SK-N-SH treated with all-trans-retinoic acid at 6 μM for 48 hours (cell line): ENCODE data around the gene DCUN1D2.

Source experiments
- ATAC-seq: fragments of 200-7000 bp; cut with Tn5 transposase; 3 replicates; pipeline ENCODE4 v1.9.1; 2020; ENCODE audit warnings: mild to moderate bottlenecking, moderate library complexity
- ARNTL ChIP-seq: fragments of 450-650 bp; formaldehyde crosslinking; IDR thresholded peaks from 2 replicates; pipeline ENCODE4 v1.5.0; 2020; ENCODE audit warnings: low read depth, mild to moderate bottlenecking, moderate library complexity, borderline replicate concordance
- BACH2 ChIP-seq: fragments of 250-450 bp; sonication (Bioruptor Pico); IDR thresholded peaks from 2 replicates; pipeline ENCODE4 v1.9.0; 2021; ENCODE audit warnings: mild to moderate bottlenecking, borderline replicate concordance
- CSDC2 ChIP-seq: fragments of 250-450 bp; sonication (Bioruptor Pico); IDR thresholded peaks from 2 replicates; pipeline ENCODE4 v1.5.0; 2020; ENCODE audit warnings: mild to moderate bottlenecking, moderate library complexity
- ESRRG ChIP-seq: fragments of 250-450 bp; sonication (Bioruptor Pico); IDR thresholded peaks from 2 replicates; pipeline ENCODE4 v1.6.1; 2021; ENCODE audit warnings: mild to moderate bottlenecking
- GLIS3 ChIP-seq: fragments of 250-450 bp; sonication (Bioruptor Pico); IDR thresholded peaks from 2 replicates; pipeline ENCODE4 v1.5.0; 2020; ENCODE audit warnings: mild to moderate bottlenecking, moderate library complexity
- ISL1 ChIP-seq: fragments of 250-450 bp; sonication (Bioruptor Pico); IDR thresholded peaks from 2 replicates; pipeline ENCODE4 v2.1.2; 2022; ENCODE audit warnings: mild to moderate bottlenecking, moderate library complexity
- OSR1 ChIP-seq: fragments of 250-450 bp; sonication (Bioruptor Pico); IDR thresholded peaks from 2 replicates; pipeline ENCODE4 v1.8.0; 2022; ENCODE audit warnings: moderate library complexity, mild to moderate bottlenecking, inconsistent platforms
- PPARA ChIP-seq: fragments of 250-450 bp; sonication (Bioruptor Pico); IDR thresholded peaks from 2 replicates; pipeline ENCODE4 v1.5.0; 2020; ENCODE audit warnings: mild to moderate bottlenecking, borderline replicate concordance
- SNAI2 ChIP-seq: fragments of 250-450 bp; sonication (Bioruptor Pico); IDR thresholded peaks from 2 replicates; pipeline ENCODE4 v1.5.0; 2020; ENCODE audit warnings: mild to moderate bottlenecking, moderate library complexity
- TCF4 ChIP-seq: fragments of 250-450 bp; sonication (Bioruptor Pico); IDR thresholded peaks from 2 replicates; pipeline ENCODE4 v1.8.0; 2021; ENCODE audit warnings: mild to moderate bottlenecking, moderate library complexity, borderline replicate concordance
- TOX ChIP-seq: fragments of 250-450 bp; sonication (Bioruptor Pico); IDR thresholded peaks from 2 replicates; pipeline ENCODE4 v1.8.0; 2021; ENCODE audit warnings: mild to moderate bottlenecking, moderate library complexity, borderline replicate concordance
- ZC3H10 ChIP-seq: fragments of 250-450 bp; sonication (Bioruptor Pico); IDR thresholded peaks from 2 replicates; pipeline ENCODE4 v1.5.1; 2021; ENCODE audit warnings: mild to moderate bottlenecking, moderate library complexity
- ZFP3 ChIP-seq: fragments of 250-450 bp; sonication (Bioruptor Pico); IDR thresholded peaks from 2 replicates; pipeline ENCODE4 v1.5.0; 2020; ENCODE audit warnings: mild to moderate bottlenecking, moderate library complexity
- ZFP30 ChIP-seq: fragments of 450-650 bp; formaldehyde crosslinking; IDR thresholded peaks from 2 replicates; pipeline ENCODE4 v1.5.0; 2022; ENCODE audit warnings: mild to moderate bottlenecking, moderate library complexity
- ZNF565 ChIP-seq: fragments of 450-650 bp; formaldehyde crosslinking; conservative IDR thresholded peaks from 2 replicates; pipeline ENCODE4 v1.5.0; 2020; ENCODE audit warnings: low read depth, mild to moderate bottlenecking, moderate library complexity
- ZNF70 ChIP-seq: fragments of 450-650 bp; formaldehyde crosslinking; IDR thresholded peaks from 2 replicates; pipeline ENCODE4 v1.5.0; 2020; ENCODE audit warnings: mild to moderate bottlenecking, moderate library complexity
- ZNF8 ChIP-seq: fragments of 450-650 bp; formaldehyde crosslinking; IDR thresholded peaks from 2 replicates; pipeline ENCODE4 v1.5.0; 2020; ENCODE audit warnings: mild to moderate bottlenecking, moderate library complexity
- TF ChIP-seq, protein P1 (sequence below): fragments of 250-450 bp; sonication (Bioruptor Pico); IDR thresholded peaks from 2 replicates; pipeline ENCODE4 v1.5.1; 2020; ENCODE audit warnings: low read depth, mild to moderate bottlenecking, moderate library complexity
- TF ChIP-seq, protein P2 (sequence below): fragments of 250-450 bp; sonication (Bioruptor Pico); IDR thresholded peaks from 2 replicates; pipeline ENCODE4 v1.5.1; 2021; ENCODE audit warnings: mild to moderate bottlenecking, moderate library complexity
- TF ChIP-seq, protein P3 (sequence below): fragments of 250-450 bp; sonication (Bioruptor Pico); IDR thresholded peaks from 2 replicates; pipeline ENCODE4 v1.8.0; 2021; ENCODE audit warnings: low read depth, mild to moderate bottlenecking, moderate library complexity, borderline replicate concordance

DCUN1D2 gene

DNA sequence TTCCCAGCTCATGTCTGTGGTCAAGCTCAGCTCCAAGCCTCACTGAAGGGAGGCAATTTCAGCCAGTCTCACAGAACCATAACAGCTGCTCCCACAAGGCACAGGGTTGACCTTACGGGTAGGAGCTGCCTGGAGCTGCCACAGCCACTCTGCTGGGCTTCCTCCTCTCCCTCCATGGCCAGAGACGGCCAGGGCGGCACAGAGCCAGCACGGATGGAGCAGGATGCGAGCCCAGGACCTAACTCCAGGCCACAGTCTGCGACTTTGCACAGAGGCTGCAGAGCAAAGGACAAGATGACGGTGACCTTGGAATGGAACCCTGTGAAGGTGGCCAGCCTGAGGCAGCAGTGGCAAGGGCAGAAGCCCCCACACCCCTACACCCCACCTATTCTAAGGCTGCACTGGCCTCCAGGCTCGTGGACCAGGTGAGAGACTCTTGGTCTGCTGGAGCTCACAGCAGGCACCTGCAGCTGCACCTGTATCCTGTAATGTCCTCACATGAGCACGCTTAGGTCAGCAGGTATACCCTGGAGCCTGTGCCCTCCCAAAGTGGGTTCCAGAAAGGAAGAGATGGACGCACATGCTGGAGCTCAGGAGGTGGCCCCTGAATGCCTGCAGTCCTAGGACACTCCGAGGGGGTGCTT is 66.9 kb downstream of the DCUN1D2 start:
- no peak for ATAC-seq
- no peak for TF ChIP-seq ZNF8
- TF ChIP-seq TCF4 (CRISPR knock-in tag): no peak
- TF ChIP-seq TOX (CRISPR knock-in tag): no peak
- TF ChIP-seq GLIS3: no peak
- TF ChIP-seq ZC3H10 (CRISPR knock-in tag): no peak
- no peak for TF ChIP-seq SNAI2 (CRISPR knock-in tag)
- no peak for TF ChIP-seq ZNF70 (CRISPR knock-in tag)
- no peak for TF ChIP-seq BACH2
- no peak for TF ChIP-seq ESRRG (CRISPR knock-in tag)
- TF ChIP-seq, protein P1, sequence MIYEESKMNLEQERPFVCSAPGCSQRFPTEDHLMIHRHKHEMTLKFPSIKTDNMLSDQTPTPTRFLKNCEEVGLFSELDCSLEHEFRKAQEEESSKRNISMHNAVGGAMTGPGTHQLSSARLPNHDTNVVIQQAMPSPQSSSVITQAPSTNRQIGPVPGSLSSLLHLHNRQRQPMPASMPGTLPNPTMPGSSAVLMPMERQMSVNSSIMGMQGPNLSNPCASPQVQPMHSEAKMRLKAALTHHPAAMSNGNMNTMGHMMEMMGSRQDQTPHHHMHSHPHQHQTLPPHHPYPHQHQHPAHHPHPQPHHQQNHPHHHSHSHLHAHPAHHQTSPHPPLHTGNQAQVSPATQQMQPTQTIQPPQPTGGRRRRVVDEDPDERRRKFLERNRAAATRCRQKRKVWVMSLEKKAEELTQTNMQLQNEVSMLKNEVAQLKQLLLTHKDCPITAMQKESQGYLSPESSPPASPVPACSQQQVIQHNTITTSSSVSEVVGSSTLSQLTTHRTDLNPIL: no peak
- TF ChIP-seq, protein P2, sequence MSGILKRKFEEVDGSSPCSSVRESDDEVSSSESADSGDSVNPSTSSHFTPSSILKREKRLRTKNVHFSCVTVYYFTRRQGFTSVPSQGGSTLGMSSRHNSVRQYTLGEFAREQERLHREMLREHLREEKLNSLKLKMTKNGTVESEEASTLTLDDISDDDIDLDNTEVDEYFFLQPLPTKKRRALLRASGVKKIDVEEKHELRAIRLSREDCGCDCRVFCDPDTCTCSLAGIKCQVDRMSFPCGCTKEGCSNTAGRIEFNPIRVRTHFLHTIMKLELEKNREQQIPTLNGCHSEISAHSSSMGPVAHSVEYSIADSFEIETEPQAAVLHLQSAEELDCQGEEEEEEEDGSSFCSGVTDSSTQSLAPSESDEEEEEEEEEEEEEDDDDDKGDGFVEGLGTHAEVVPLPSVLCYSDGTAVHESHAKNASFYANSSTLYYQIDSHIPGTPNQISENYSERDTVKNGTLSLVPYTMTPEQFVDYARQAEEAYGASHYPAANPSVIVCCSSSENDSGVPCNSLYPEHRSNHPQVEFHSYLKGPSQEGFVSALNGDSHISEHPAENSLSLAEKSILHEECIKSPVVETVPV: no peak
- TF ChIP-seq OSR1 (CRISPR knock-in tag): no peak
- TF ChIP-seq PPARA (CRISPR knock-in tag): no peak
- TF ChIP-seq CSDC2 (CRISPR knock-in tag): no peak
- TF ChIP-seq ARNTL: no peak
- TF ChIP-seq, protein P3, sequence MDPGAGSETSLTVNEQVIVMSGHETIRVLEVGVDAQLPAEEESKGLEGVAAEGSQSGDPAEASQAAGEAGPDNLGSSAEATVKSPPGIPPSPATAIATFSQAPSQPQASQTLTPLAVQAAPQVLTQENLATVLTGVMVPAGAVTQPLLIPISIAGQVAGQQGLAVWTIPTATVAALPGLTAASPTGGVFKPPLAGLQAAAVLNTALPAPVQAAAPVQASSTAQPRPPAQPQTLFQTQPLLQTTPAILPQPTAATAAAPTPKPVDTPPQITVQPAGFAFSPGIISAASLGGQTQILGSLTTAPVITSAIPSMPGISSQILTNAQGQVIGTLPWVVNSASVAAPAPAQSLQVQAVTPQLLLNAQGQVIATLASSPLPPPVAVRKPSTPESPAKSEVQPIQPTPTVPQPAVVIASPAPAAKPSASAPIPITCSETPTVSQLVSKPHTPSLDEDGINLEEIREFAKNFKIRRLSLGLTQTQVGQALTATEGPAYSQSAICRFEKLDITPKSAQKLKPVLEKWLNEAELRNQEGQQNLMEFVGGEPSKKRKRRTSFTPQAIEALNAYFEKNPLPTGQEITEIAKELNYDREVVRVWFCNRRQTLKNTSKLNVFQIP (CRISPR knock-in tag): no peak

DNA sequence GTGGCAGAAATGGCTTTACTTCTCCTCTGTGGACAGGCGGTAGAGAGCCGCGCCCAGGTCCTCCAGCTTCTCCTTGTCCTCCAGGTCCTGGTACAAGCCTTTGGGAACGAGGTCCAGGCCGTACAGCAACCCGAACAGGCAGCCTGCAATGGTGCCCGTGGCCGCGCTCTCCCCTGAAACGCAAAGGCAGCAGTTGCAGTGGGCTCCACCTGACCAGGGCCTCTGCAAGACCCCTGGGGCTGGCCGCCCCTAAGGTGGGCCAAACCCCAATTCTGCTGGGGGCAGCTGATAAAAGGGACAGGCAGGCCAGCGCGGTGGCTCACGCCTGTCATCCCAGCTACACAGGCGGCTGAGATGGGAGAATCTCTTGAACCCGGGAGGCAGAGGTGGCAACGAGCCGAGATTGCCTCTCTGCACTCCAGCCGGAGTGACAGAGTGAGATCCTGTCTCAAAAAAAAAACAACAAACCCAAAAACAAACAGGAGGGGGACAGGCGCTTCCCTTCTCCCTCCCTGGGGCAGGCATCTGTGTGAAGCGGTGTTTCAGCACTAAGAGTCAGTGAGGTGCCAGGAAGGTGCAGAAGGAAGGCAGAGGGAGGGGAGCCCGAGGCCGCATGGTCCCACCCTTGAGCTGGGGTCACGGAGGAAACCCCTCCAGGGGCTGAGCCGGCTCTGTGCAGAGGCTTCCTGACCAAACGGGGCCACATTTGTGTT is 67.5 kb downstream of the DCUN1D2 start:
- TF ChIP-seq ZFP30 (CRISPR knock-in tag): no peak
- TF ChIP-seq TCF4 (CRISPR knock-in tag): no peak
- no peak for TF ChIP-seq BACH2
- TF ChIP-seq ZFP3 (CRISPR knock-in tag): no peak
- no peak for TF ChIP-seq ZC3H10 (CRISPR knock-in tag)
- no peak for TF ChIP-seq ESRRG (CRISPR knock-in tag)
- TF ChIP-seq ISL1: no peak
- no peak for TF ChIP-seq CSDC2 (CRISPR knock-in tag)
- no peak for ATAC-seq

DNA sequence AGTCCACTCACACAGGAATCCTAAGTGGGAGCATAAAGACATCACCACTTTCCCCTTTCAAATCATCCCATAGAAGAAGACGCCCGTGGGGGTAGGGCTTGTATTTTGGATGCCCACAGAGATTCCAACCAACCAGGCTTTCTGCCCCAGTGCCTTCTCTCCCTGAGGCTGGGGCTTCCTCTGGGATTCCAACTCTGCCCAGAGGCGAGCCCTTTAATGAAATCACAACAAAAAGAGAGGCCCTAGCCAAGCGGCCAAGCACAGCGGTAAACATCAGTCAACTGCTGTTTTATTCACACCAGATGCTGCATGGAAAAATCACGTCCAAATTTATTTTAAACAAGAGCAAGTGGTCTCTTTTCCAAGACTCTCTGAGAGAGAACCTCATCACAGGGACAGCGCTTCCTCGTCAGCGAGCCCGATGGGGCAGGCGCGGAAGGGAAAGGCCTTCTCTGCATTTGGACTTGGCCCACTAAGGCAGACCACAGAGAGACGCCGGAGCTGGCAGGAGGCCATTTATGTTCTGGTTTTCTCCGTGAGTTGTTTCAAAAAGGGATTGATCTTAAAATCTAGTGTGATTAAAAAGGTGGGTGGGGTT is 68.7 kb downstream of the DCUN1D2 start:
- no peak for TF ChIP-seq ZFP30 (CRISPR knock-in tag)
- no peak for TF ChIP-seq ZNF565
- TF ChIP-seq, protein P1: no peak
- TF ChIP-seq ESRRG (CRISPR knock-in tag): no peak
- TF ChIP-seq, protein P3 (CRISPR knock-in tag): no peak

More for the DNA sequence above, 68.7 kb downstream of the DCUN1D2 start:
- peak; percentile 40 for ATAC-seq
